Gastrocnemius medialis (tissue), 4 donors: ENCODE data around the gene NPM1. TPM values are rescaled to one million over a fixed set of nuclear protein-coding genes. Genes with fewer than 3 reads are reported as not detected.

ENCODE experiments used
- ATAC-seq, 2 donors: fragments of 150-250 bp; one replicate each; pipeline ENCODE4 v1.9.1; 2016
- DNase-seq, 2 donors: peaks; one replicate each; pipeline ENCODE4 v3.0.0-alpha.2; 2019
- H3K27ac ChIP-seq, 4 donors: fragments of 200-600 bp; sonication (generic); 1 replicate in 1 of 4; 2 replicates in 3 of 4; pipeline ENCODE4 v1.5.1; 2016 to 2018; ENCODE audit warnings: mild to moderate bottlenecking in 2 of 4, moderate library complexity in 1 of 4
- H3K27me3 ChIP-seq, 3 donors: fragments of 200-600 bp; sonication (generic) in 2 of 3; 1 replicate in 1 of 3; 2 replicates in 2 of 3; pipeline versions ENCODE4 v1.5.1 to v1.6.0; 2016 to 2019; ENCODE audit warnings: mild to moderate bottlenecking in 1 of 3, moderate library complexity in 1 of 3
- H3K36me3 ChIP-seq, 2 donors: fragments of 200-600 bp; sonication (generic) in 1 of 2; one replicate each; pipeline ENCODE4 v1.5.1; 2017 to 2018
- H3K4me1 ChIP-seq, 2 donors: fragments of 200-600 bp; sonication (generic) in 1 of 2; one replicate each; pipeline ENCODE4 v1.5.1; 2016 to 2017; ENCODE audit warnings: mild to moderate bottlenecking in 2 of 2
- H3K4me3 ChIP-seq, 4 donors: fragments of 200-600 bp; sonication (generic) in 3 of 4; 1 replicate in 1 of 4; 2 replicates in 3 of 4; pipeline ENCODE4 v1.5.1; 2016 to 2019; ENCODE audit warnings: mild to moderate bottlenecking in 2 of 4
- H3K9me3 ChIP-seq, 3 donors: fragments of 200-600 bp; sonication (generic) in 2 of 3; 1 replicate in 1 of 3; 2 replicates in 2 of 3; pipeline ENCODE4 v1.5.1; 2016 to 2019
- CTCF ChIP-seq, 5 experiments: fragments of 450-650 bp in 3 of 5; fragments of 200-600 bp in 2 of 5; sonication (generic) in 2 of 5; IDR thresholded peaks in 4 of 5; conservative IDR thresholded peaks in 1 of 5; 1 replicate in 4 of 5; 2 replicates in 1 of 5; pipeline ENCODE4 v1.5.1; 2016 to 2019; ENCODE audit warnings: antibody characterized with exemption in 5 of 5, mild to moderate bottlenecking in 3 of 5, moderate library complexity in 3 of 5
- POLR2A ChIP-seq, 2 donors: fragments of 450-650 bp; IDR thresholded peaks; one replicate each; pipeline ENCODE4 v1.6.1; 2017; ENCODE audit warnings: antibody characterized with exemption in 2 of 2, mild to moderate bottlenecking in 2 of 2, moderate library complexity in 2 of 2
- in situ Hi-C, 4 donors: fragments of 200-750 bp; cut with MboI; loops; one replicate each; pipeline versions ENCODE4 v1.15.0 to v1.8.0; 2017; ENCODE audit warnings: low sequenced_read_pairs in 4 of 4
- intact Hi-C: fragments of 100-400 bp; cut with DNase I; formaldehyde crosslinking; loops from one replicate; pipeline ENCODE4 v1.15.1; 2023; ENCODE audit warnings: low total_unique reads
- total RNA-seq, 4 donors: library from RNA; depleted of rRNA; stranded (reverse); fragments of >200 nt; gene quantifications; one replicate each; pipeline versions ENCODE4 v1.1.0 to v1.2.3, GENCODE V29; 2016

The NPM1 gene
- total RNA-seq, 4 donors from 2014 or later = 277 to 651 (median 413) TPM

DNA sequence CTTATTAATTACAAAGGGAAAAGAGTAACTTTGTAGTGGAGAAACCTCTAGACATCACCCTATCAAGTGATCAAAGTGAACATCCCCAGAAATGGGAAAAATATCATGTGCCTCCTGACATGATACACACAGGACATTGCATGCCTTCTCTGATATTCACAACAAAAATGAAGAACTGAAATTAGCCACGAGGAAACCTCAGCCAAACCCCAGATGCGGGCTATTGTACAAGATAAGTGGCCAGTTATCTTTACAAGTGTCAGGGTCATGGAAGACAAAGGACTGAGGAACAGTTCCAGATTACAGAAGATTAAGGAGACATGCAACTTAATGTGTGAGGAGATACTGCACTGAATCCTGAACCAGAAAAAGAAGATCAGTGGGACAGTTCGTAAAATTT, 23.8 kb upstream of the NPM1 start:
- Histone ChIP-seq H3K4me3 (no peak overlapping the region), H3K9me3 (no peaks in the 10 kb centered on the region), H3K36me3 (no peaks in the 10 kb centered on the region), H3K27me3 (peaks cover 0 to 3% (median 0%) of the 10 kb centered on the region in 3 donors), H3K27ac (no peak overlapping the region), H3K4me1 (no peaks in the 10 kb centered on the region)
- TF ChIP-seq CTCF (IDR thresholded peaks at IDR 0.05 in 4 of 5, conservative IDR thresholded peaks at IDR 0.05 in 1 of 5) (no peak), POLR2A (IDR thresholded peaks at IDR 0.05) (no peak)
- intact Hi-C loops (no loop called here), in situ Hi-C loops (no loop called here)
- DNase-seq = no peak
- no peak for ATAC-seq

- no peak for TF ChIP-seq POLR2A (IDR thresholded peaks at IDR 0.05)
- H3K4me1 ChIP-seq = no peaks in the 10 kb centered on the region
- H3K4me3 ChIP-seq = no peak overlapping the region
- H3K27me3 ChIP-seq = peaks cover 0 to 3% (median 0%) of the 10 kb centered on the region in 3 donors
- in situ Hi-C loops = no loop called here
- H3K36me3 ChIP-seq = no peaks in the 10 kb centered on the region
- ATAC-seq (no peak), DNase-seq (no peak)
- intact Hi-C loops = no loop called here
- no peaks in the 10 kb centered on the region for H3K9me3 ChIP-seq
- no peak overlapping the region for H3K27ac ChIP-seq
Observed at GRCh38 chr5:171365351-171365750, 22.3 kb upstream of the NPM1 start.

GRCh38 chr5:171366645-171367044, 21.0 kb upstream of the NPM1 start:
- in situ Hi-C loops (no loop called here), intact Hi-C loops (no loop called here)
- no peak overlapping the region for H3K27ac ChIP-seq
- H3K9me3 ChIP-seq = no peaks in the 10 kb centered on the region
- no peak overlapping the region for H3K4me3 ChIP-seq
- no peak for TF ChIP-seq CTCF (IDR thresholded peaks at IDR 0.05 in 4 of 5, conservative IDR thresholded peaks at IDR 0.05 in 1 of 5)
- TF ChIP-seq POLR2A (IDR thresholded peaks at IDR 0.05) = no peak
- ATAC-seq (no peak), DNase-seq (no peak)
- H3K4me1 ChIP-seq = no peaks in the 10 kb centered on the region
- no peaks in the 10 kb centered on the region for H3K36me3 ChIP-seq
- peaks cover 0 to 3% (median 0%) of the 10 kb centered on the region in 3 donors for H3K27me3 ChIP-seq

DNA sequence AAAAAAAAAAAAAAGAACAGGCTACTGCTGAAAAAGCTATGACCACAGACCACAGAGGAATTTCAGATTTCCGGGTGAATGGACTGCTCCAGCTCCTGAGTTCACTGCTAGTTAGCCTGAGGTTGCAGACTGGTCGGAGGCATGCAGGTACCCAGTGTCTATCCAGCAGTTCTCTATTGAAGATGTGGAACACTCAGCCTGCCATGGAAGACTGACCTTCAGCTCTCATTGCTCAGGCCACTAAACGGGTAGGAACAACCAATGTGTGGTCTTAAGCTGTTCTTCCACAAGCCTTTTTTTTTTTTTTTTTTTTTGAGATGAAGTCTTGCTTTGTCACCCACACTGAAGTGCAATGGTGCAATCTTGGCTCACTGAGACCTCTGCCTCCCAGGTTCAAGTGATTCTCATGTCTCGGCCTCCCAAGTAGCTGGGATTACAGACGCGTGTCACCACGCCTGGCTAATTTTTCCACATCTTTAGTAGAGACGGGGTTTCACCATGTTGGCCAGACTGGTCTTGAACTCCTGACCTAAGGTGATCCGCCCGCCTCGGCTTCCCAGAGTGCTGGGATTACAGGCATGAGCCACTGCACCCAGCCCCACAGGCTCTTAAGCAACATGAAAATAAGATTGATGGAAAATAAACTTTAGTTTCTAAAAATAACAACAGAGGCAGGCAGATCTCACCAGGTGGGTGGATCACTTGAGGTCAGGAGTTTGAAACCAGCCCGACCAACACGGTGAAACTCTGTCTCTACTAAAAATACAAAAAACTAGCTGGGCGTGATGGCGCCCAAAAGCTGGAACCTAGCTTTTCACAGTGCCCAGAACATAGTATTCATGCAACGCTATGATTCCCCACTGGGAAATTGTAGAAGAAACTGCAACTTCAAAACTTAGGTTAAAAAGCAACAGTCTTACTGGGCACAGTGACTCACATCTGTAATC, 20.0 kb upstream of the NPM1 start:
- Histone ChIP-seq H3K4me1 (no peaks in the 10 kb centered on the region), H3K27ac (no peak overlapping the region), H3K36me3 (no peaks in the 10 kb centered on the region), H3K27me3 (peaks cover 0 to 3% (median 0%) of the 10 kb centered on the region in 3 donors), H3K9me3 (no peaks in the 10 kb centered on the region), H3K4me3 (no peak overlapping the region)
- intact Hi-C loops = no loop called here
- no peak for DNase-seq
- no peak for TF ChIP-seq POLR2A (IDR thresholded peaks at IDR 0.05)
- no peak for ATAC-seq
- in situ Hi-C loops = no loop called here

DNA sequence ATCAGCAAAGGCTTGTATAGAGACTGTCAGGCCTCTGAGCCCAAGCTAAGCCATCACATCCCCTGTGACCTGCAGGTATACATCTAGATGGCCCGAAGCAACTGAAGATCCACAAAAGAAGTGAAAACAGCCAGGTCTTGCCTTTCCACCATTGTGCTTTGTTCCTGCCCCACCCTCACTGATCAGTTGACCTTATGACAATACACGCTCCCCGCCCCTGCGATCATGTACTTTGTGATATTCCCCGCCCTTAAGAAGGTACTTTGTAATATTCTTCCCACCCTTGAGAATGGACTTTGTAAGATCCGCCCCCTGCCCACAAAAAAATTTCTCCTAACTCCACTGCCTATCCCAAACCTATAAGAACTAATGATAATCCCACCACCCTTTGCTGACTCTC, 18.6 kb upstream of the NPM1 start:
- intact Hi-C loops (no loop called here), in situ Hi-C loops (no loop called here)
- no peak overlapping the region for H3K27ac ChIP-seq
- TF ChIP-seq POLR2A (IDR thresholded peaks at IDR 0.05) (no peak), CTCF (IDR thresholded peaks at IDR 0.05 in 4 of 5, conservative IDR thresholded peaks at IDR 0.05 in 1 of 5) (no peak)
- H3K9me3 ChIP-seq = no peaks in the 10 kb centered on the region
- DNase-seq = no peak
- H3K4me1 ChIP-seq = no peaks in the 10 kb centered on the region
- no peak for ATAC-seq
- H3K4me3 ChIP-seq = no peak overlapping the region
- peaks cover 0 to 3% (median 0%) of the 10 kb centered on the region in 3 donors for H3K27me3 ChIP-seq
- no peaks in the 10 kb centered on the region for H3K36me3 ChIP-seq
